ENCODE results near the gene EFL1. TPM values are rescaled to one million over a fixed set of nuclear protein-coding genes. Genes with fewer than 3 reads are reported as not detected.

EFL1 gene
- polyA plus RNA-seq, 1 experiment: 19.3 TPM

GRCh38 chr15:82146990-82147461 is 115.5 kb downstream of the EFL1 start:
- ChIA-PET CTCF (no interaction called here), POLR2A (interaction anchor here (0.7 to 1.2 kb wide), 2 partner anchors 14 to 1370 kb away, joined by 8 to 10 read pairs; no protein-coding TSS in a partner anchor)
- H3K27ac ChIP-seq (ENCODE audit: low read depth, low read length): peak overlapping the region; percentile 55
- no peak overlapping the region for H3K4me3 ChIP-seq (ENCODE audit: low read depth, low read length)
- TF ChIP-seq CTCF (IDR thresholded peaks at IDR 0.05; ENCODE audit: low read depth, low read length): no peak
- DNase-seq (ENCODE audit: low read depth, low spot score): no peak
- no peaks in the 10 kb centered on the region for H3K27me3 ChIP-seq (ENCODE audit: control insufficient read depth, insufficient read depth, low read length)
- no peaks in the 10 kb centered on the region for H3K9me3 ChIP-seq (ENCODE audit: control insufficient read depth, insufficient read depth, low read length)

- TF ChIP-seq CTCF (IDR thresholded peaks at IDR 0.05; ENCODE audit: low read depth, low read length): no peak
- no peaks in the 10 kb centered on the region for H3K9me3 ChIP-seq (ENCODE audit: control insufficient read depth, insufficient read depth, low read length)
- CTCF ChIA-PET: no interaction called here
- POLR2A ChIA-PET: interaction anchor here (1.2 kb wide), 1 partner anchor 13 kb away, joined by 8 read pairs; no protein-coding TSS in a partner anchor
- peak overlapping the region; percentile 70 for H3K27ac ChIP-seq (ENCODE audit: low read depth, low read length)
- no peak for DNase-seq (ENCODE audit: low read depth, low spot score)
- no peaks in the 10 kb centered on the region for H3K27me3 ChIP-seq (ENCODE audit: control insufficient read depth, insufficient read depth, low read length)
- no peak overlapping the region for H3K4me3 ChIP-seq (ENCODE audit: low read depth, low read length)
These were observed 116.0 kb downstream of the EFL1 start for GRCh38 chr15:82146576-82146975.

GRCh38 chr15:82143390-82144385 is 118.8 kb downstream of the EFL1 start:
- H3K27ac ChIP-seq (ENCODE audit: low read depth, low read length): no peak overlapping the region
- POLR2A ChIA-PET: no interaction called here
- no peak for DNase-seq (ENCODE audit: low read depth, low spot score)
- no peaks in the 10 kb centered on the region for H3K9me3 ChIP-seq (ENCODE audit: control insufficient read depth, insufficient read depth, low read length)
- H3K27me3 ChIP-seq (ENCODE audit: control insufficient read depth, insufficient read depth, low read length): no peaks in the 10 kb centered on the region
- CTCF ChIA-PET: interaction anchor here (1.0 to 6.4 kb wide), 3 partner anchors 11 to 35 kb away, joined by 3 to 56 read pairs (median 9); no protein-coding TSS in a partner anchor
- no peak overlapping the region for H3K4me3 ChIP-seq (ENCODE audit: low read depth, low read length)
- no peak for TF ChIP-seq CTCF (IDR thresholded peaks at IDR 0.05; ENCODE audit: low read depth, low read length)

- Histone ChIP-seq H3K27ac (ENCODE audit: low read depth, low read length) (no peak overlapping the region), H3K9me3 (ENCODE audit: control insufficient read depth, insufficient read depth, low read length) (no peaks in the 10 kb centered on the region), H3K4me3 (ENCODE audit: low read depth, low read length) (no peak overlapping the region), H3K27me3 (ENCODE audit: control insufficient read depth, insufficient read depth, low read length) (no peaks in the 10 kb centered on the region)
- CTCF ChIA-PET: interaction anchor here (0.8 to 6.4 kb wide), 15 partner anchors 9 to 730 kb away, joined by 3 to 56 read pairs (median 5); no protein-coding TSS in a partner anchor
- no peak for DNase-seq (ENCODE audit: low read depth, low spot score)
- POLR2A ChIA-PET: no interaction called here
- no peak for TF ChIP-seq CTCF (IDR thresholded peaks at IDR 0.05; ENCODE audit: low read depth, low read length)
These were observed 121.6 kb downstream of the EFL1 start for GRCh38 chr15:82140886-82141285.

GRCh38 chr15:82139823-82140268 is 122.7 kb downstream of the EFL1 start:
- Histone ChIP-seq H3K4me3 (ENCODE audit: low read depth, low read length) (no peak overlapping the region), H3K9me3 (ENCODE audit: control insufficient read depth, insufficient read depth, low read length) (no peaks in the 10 kb centered on the region), H3K27ac (ENCODE audit: low read depth, low read length) (no peak overlapping the region), H3K27me3 (ENCODE audit: control insufficient read depth, insufficient read depth, low read length) (no peaks in the 10 kb centered on the region)
- POLR2A ChIA-PET: no interaction called here
- no peak for DNase-seq (ENCODE audit: low read depth, low spot score)
- CTCF ChIA-PET: interaction anchor here (0.6 to 6.4 kb wide), 27 partner anchors 9 to 729 kb away, joined by 3 to 56 read pairs (median 4); partner anchors contain the start of gene MEX3B
- peak; percentile 82 for TF ChIP-seq CTCF (IDR thresholded peaks at IDR 0.05; ENCODE audit: low read depth, low read length)

All from AG04450 (cell line).